HCEC 1CT (cell line): Measurements from ENCODE around the gene SIGLEC5.
A peak's percentile ranks its signal among the peaks of the same experiment; 100 is the strongest.

ENCODE experiments used
- DNase-seq: peaks from one replicate; pipeline ENCODE4 v3.0.0-alpha.2; 2017

SIGLEC5 gene

DNA sequence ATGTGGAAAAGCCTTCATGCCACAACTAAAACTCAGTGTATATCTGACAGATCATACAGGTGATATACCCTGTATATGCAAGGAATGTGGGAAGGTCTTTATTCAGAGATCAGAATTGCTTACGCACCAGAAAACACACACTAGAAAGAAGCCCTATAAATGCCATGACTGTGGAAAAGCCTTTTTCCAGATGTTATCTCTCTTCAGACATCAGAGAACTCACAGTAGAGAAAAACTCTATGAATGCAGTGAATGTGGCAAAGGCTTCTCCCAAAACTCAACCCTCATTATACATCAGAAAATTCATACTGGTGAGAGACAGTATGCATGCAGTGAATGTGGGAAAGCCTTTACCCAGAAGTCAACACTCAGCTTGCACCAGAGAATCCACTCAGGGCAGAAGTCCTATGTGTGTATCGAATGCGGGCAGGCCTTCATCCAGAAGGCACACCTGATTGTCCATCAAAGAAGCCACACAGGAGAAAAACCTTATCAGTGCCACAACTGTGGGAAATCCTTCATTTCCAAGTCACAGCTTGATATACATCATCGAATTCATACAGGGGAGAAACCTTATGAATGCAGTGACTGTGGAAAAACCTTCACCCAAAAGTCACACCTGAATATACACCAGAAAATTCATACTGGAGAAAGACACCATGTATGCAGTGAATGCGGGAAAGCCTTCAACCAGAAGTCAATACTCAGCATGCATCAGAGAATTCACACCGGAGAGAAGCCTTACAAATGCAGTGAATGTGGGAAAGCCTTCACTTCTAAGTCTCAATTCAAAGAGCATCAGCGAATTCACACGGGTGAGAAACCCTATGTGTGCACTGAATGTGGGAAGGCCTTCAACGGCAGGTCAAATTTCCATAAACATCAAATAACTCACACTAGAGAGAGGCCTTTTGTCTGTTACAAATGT, 42.7 kb downstream of the SIGLEC5 start:
- no peak for DNase-seq

DNA sequence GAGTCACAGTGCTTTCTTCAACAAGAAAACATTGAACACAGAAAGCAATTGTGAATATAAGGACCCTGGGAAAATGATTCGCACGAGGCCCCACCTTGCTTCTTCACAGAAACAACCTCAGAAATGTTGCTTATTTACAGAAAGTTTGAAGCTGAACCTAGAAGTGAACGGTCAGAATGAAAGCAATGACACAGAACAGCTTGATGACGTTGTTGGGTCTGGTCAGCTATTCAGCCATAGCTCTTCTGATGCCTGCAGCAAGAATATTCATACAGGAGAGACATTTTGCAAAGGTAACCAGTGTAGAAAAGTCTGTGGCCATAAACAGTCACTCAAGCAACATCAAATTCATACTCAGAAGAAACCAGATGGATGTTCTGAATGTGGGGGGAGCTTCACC, 43.4 kb downstream of the SIGLEC5 start:
- no peak for DNase-seq

DNA sequence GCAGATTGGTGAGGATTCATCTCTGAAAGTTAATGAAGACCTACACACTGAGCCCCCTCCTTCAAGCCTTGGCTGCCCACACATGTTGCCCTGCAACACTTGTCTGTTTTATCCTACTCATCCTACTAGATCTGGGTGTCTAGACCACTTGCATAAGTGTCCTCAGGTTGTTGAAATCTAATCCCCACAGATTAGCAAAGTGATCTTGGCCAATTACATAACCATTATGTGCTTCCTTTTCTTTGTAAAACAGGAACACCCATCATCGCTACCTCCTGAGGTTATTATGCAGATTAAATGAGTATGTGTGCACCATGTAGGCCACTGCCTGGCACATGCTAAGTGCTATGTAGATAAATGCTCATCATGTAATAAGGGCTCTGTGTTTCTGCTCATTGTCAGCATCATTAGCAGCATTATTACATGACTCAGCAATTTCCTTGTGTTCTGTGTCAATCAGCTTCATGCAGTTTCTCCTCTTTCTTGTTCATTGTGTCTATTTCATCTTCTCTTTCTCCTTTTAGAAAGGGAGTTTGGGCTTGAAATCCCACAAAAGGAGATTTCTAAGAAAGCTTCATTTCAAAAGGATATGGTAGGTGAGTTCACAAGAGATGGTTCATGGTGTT, 44.0 kb downstream of the SIGLEC5 start:
- no peak for DNase-seq

DNA sequence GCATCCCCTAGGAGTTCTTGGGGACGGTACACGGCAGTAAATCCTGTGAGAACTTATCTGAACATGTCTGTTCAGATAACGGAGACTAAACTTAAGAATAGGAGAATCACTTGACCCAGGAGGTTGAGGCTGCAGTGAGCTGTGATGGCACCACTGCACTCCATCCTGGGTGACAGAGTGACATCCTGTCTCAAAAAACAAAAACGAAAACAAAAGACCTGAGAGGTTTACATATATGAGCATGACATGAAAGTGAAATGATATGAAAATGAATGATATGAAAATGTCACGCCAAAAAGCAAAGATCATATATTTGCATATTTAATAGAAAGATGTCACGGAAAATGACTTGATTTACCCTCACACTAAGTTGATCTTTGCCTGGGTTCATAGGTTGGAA, 53.4 kb downstream of the SIGLEC5 start:
- DNase-seq: no peak

DNA sequence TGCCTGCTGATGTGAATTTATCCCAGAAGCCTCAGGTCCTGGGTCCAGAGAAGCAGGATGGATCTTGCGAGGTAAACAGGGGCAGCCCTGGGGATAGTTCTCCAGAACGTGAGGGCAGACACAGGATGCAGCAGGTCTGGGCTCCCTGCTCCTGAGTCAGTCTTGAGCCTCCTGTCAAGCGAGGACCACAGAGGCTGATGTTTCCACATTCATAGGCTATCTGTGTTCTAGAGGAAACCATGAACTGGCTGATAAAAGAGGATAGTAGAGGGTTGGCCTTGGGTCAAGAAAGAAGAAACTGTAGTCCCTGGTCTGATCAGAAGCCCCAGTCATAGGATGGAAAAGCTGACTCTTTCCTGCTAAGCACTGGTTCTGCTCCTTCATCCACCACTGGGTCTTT, 56.9 kb downstream of the SIGLEC5 start:
- DNase-seq: peak; percentile 49

DNA sequence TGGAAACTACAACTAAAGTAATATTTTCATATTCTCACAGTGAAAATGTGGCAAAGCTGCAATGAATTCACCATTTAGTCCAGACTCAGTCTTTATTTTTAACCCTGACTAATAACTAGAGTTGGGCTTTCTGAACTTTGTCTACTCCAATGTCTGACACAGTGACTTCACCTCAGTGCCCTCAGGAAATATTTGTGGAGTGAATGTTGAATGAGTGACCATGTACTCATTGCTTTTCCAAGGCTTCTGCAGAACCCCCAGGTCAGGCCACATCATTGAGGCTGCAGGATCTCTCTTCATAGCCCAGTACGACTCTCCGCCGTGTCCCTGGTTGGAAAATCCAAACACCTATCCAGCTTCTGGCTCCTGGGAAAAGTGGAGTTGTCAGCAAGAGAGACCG, 57.3 kb downstream of the SIGLEC5 start:
- peak; percentile 95 for DNase-seq

DNA sequence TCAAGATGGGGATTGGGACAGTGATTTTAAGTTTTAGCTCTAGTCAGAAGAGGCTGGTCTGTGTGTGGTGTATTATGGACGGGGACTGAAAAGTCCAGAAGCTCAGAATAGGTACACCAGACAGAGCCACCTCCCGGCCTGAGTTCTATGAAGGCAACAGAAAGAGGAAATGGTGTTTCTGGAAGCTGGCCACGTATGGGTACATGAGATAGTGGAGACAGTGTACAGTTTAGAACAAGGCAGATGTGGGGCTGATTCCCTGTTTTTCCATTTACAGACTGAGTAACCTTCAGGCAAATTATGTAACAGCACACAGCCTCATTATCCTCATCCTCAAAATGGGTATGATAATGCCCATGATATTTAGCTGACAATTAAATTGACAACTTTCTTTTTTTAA, 57.8 kb downstream of the SIGLEC5 start:
- DNase-seq: peak; percentile 23

DNA sequence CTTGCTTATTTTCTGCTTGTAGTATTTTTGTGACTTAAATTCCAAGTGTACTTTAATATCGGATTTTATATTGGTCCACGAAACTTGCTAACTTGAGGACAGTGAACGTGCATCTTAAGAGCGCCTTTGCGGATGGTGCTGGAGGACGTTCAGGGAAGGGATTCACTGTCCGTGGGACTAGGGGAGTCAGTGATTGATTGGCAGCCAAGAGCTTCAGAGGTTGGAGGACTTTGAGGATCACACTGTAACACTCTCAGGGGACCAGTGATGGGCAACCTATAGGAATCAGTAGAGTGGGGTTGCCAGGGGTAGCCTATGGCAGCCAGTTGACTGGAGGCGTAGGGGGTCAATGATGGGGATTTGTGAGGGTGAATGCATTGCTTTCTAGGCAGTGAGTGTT, 58.6 kb downstream of the SIGLEC5 start:
- DNase-seq: no peak

DNA sequence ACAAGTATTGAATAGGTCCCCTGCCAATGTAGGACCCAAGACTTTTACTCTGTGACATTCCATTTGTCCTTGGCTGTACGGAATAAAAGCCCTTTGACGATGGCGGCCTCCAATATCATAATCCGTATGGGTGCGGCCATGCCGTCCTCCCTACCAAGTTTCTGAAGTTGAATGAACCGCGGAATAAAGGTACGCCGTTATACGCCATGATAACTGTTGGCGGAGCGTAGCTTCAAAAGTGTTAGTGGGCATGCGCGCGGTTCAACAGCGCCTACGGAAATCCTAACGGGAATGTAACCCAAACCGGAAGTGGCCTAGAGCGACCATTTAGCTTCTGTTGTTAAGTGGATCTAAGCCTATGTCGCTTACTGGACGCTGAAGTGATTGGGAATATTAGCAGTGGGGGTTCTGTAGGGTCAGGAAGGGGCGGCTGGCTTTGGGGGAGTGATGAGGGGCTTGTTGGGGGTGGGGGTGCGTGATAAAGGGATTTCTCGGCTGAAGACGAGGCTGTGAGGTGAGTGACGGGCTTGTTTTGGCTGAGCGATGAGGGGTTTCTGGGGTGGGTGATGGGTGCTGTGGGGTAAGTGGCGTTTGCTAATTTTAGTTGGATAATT, 59.1 kb downstream of the SIGLEC5 start, which contains the start of gene ZNF175:
Gene ZNF175, plus strand, starts transcription at position 322 of the 614 bp plus-strand sequence. CDS start 2,047 bp downstream, outside the sequence.
- DNase-seq: peak; percentile 93

DNA sequence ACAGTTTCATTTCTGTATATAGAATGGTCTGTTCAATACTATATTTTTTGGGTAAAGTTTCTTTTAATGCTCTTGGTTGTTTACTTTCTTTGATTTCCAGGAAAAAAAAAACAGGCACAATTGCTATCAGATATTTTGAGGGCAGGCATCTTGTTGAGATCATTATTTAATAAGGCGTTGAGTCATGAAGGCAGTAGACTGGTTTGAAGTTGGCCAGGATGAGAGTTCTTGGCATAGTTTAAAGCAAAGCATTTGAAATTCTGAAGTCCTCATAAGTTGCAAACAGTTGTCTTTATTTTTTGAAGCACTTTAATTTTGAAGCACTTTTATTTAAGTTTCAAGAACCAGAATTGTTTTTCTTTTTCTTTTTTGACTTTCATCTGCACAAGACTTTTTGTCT, 61.7 kb downstream of the SIGLEC5 start:
- no peak for DNase-seq

DNA sequence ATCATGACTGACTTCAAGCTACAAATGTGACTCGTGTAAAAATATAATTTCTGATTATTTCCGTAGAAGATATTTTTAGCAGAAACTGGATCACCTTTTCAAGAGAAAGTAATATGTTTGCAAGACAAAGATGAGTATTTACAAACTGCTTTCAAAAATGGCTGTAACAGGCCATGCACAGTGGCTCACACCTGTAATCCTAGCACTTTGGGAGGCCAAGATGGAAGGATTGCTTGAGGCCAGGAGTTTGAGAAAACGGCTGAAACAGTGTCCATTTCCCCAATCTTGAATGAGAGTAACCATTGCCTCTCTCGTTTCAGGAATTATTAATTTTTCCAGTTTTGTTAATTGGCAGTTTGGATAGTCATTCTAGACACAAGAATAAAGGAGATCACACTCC, 62.6 kb downstream of the SIGLEC5 start:
- DNase-seq: no peak

DNA sequence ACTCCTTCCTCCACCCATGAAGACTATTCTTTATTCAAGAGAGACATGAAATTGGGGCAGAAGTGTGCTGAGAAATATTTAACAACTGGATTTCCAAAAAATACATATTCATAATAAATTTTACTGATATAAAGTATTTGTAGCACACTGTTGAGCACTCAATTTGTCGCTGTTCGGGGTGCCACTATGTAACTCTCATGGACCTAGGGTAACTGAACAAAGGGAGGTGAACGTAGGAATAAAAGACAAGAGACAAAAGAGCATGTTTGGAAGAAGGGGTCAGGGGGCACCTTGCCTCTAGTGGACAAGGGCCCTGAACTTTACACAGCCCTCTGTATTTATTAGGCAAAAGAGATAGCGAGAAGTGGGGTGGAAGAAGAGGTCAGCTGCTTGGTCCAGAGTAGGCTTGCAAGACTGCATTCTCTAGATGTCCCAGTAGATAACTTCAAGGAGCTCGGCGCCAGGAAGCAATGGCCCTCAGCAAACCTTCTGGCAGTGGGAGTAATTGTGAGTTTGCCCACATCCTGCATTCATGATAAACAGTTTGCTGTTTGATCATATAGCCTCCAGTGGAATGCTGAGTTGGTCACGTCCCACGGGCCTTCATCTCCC, 63.6 kb downstream of the SIGLEC5 start:
- DNase-seq: no peak

DNA sequence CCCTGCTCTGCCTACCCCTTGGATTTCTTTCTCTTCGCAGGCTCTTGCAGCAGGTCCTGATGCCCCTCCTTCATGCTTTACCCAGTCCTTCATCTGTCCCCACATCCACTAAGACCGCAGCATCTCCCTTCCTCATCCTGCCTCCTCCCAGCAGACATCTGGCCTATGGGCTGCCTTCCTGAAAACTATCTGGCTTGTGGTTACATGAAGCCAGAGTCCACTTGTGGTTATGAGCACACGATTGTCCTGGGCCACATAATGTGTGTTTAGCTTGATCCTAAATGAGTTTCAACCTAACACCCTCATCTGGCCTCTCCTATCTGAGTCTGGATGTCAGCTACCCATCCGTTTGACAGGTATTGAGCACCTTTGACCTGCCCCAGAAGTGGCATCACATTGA, 64.6 kb downstream of the SIGLEC5 start:
- no peak for DNase-seq

DNA sequence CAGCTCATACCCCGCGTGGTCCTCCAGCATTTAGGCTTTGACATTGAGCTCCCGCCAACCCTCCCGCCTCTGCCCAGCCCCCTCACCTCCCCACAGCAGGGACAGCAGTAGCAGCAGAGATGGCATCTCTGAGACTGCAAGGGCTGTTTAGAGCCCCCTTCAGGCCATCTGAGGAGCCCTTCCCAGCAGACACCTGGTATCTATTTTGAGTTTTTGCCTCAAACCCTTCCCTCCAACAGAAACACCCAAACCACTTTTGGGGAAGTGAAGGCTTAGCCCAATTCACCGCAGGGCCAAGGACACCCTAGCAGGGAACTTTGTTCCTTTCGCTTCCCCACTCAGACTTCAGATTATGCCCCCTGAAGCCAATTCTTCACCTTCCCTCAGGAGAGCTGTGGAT, 65.4 kb downstream of the SIGLEC5 start:
- no peak for DNase-seq
